Kidney epithelial cell (primary cell): ENCODE results near the gene LNX1. TPM values are rescaled to one million over a fixed set of nuclear protein-coding genes. Genes with fewer than 3 reads are reported as not detected.

Source experiments
- DNase-seq: peaks from one replicate; pipeline ENCODE4 v3.0.0-alpha.2; 2010; ENCODE audit warnings: low read depth
- H3K27me3 ChIP-seq: 2 replicates; pipeline ENCODE4 v1.6.0; 2011; ENCODE audit warnings: low read length; ENCODE audit not compliant: control insufficient read depth, insufficient read depth
- H3K36me3 ChIP-seq: 2 replicates; pipeline ENCODE4 v1.5.1; 2011; ENCODE audit warnings: low read length; ENCODE audit not compliant: control insufficient read depth, insufficient read depth
- H3K4me3 ChIP-seq: 2 replicates; pipeline ENCODE4 v1.5.1; 2011; ENCODE audit warnings: low read depth, mild to moderate bottlenecking, control low read depth, low read length
- total RNA-seq: library from RNA; depleted of rRNA; stranded (reverse); fragments of >200 nt; gene quantifications from 2 replicates; pipeline ENCODE4 v1.2.3, GENCODE V29; 2015
- TF ChIP-seq, protein P1 (sequence below): IDR thresholded peaks from 2 replicates; pipeline ENCODE4 v1.5.1; 2011; ENCODE audit warnings: mild to moderate bottlenecking, moderate library complexity, low read length, control low read depth, inconsistent platforms; ENCODE audit not compliant: insufficient read depth, poor library complexity, severe bottlenecking

The LNX1 gene
- total RNA-seq, 1 donor from 2014 or later = 6.9 TPM

DNA sequence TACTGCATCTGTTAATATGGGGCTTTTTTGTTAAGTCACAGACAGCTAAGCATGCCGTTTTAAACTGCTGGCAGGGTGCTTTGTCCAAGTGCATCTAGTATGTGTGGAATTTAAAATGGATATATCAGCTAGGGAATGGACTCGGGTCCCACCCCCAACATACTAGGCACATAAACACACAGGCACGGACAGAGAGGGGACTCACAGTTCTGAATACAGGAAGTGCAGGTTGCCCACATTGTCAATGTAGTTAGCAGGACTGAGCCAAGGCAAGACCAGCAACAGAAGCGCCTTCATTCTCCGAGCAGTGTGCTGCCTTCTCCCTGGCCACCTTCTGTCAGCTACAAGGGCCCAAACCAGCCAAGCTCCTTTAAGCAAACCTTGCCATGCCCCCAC, 33.6 kb downstream of the LNX1 start:
- TF ChIP-seq, protein P1, sequence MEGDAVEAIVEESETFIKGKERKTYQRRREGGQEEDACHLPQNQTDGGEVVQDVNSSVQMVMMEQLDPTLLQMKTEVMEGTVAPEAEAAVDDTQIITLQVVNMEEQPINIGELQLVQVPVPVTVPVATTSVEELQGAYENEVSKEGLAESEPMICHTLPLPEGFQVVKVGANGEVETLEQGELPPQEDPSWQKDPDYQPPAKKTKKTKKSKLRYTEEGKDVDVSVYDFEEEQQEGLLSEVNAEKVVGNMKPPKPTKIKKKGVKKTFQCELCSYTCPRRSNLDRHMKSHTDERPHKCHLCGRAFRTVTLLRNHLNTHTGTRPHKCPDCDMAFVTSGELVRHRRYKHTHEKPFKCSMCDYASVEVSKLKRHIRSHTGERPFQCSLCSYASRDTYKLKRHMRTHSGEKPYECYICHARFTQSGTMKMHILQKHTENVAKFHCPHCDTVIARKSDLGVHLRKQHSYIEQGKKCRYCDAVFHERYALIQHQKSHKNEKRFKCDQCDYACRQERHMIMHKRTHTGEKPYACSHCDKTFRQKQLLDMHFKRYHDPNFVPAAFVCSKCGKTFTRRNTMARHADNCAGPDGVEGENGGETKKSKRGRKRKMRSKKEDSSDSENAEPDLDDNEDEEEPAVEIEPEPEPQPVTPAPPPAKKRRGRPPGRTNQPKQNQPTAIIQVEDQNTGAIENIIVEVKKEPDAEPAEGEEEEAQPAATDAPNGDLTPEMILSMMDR = no peak
- Histone ChIP-seq H3K27me3 (no peaks in the 10 kb centered on the region), H3K36me3 (no peaks in the 10 kb centered on the region), H3K4me3 (no peak overlapping the region)
- no peak for DNase-seq

DNA sequence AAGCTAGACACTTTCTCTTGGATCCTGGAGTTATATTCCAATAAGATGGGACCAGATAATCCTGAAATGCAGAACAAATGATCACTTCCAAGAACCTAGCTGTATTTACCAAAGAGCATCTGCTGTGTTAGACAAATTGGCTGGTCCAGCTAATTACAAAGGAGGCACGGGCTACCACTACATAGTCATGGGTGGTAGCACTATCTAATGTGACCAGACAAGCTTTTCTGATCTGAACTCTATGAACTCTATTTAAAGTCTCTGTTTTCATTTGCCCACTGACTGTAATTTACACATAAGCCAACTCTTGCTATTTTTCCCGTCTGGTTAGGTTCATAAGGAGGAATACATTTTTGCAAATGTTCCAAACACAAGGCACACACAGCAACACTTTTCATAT, 34.6 kb downstream of the LNX1 start:
- Histone ChIP-seq H3K27me3 (no peaks in the 10 kb centered on the region), H3K36me3 (no peaks in the 10 kb centered on the region), H3K4me3 (no peak overlapping the region)
- no peak for DNase-seq
- TF ChIP-seq, protein P1 = no peak

DNA sequence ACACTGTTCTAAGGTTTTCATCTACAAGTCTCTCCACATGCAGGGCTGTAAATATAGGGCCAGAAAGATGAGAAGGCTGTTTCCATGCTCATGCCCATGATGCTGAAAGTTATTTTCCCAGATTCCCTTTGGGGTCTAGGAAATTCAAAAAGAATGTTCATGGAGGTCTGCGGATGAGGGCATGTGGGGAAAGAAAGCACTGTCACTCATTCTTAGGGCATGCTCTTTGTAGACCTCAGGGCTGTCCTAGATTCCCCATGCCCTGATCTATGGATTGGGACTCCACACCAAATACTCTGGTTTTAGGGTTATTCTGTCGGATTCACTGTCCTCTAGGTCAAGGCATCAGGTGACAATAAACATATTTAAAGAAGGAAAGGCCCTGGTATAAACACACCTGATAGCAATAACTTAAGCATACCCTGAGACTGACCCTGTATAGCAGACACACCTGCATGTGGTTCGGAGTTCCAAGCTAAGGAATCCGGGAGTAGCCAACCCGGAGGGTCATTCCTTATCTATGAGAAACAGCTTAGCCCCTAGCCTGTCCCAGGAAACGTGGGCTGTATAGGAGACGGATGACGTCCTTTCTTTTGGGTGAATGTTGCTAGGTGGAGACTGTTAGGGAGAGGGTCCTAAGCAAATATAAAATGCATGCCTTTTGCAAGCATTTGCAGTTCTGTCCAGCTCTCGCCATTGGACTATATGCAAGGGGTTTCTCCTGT, 37.6 kb downstream of the LNX1 start:
- Histone ChIP-seq H3K36me3 (no peaks in the 10 kb centered on the region), H3K4me3 (no peak overlapping the region), H3K27me3 (no peaks in the 10 kb centered on the region)
- TF ChIP-seq, protein P1 = no peak
- no peak for DNase-seq

DNA sequence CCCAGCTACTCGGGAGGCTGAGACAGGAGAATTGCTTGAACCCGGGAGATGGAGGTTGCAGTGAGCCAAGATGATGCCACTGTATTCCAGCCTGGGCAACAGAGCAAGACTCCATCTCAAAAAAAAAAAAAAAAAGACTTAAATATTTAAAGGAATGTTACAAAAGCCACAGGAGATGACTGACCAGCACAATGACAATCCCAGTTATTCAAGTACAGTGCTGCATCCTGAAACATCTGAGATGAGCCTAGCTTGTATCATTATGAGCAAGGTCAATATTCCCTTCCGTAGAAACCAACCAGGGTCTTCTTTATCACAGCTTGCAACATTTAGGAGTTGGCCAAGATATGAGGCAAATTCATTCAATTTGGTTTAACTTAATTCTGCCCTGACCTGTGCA, 38.6 kb downstream of the LNX1 start:
- Histone ChIP-seq H3K4me3 (no peak overlapping the region), H3K36me3 (no peaks in the 10 kb centered on the region), H3K27me3 (no peaks in the 10 kb centered on the region)
- TF ChIP-seq, protein P1 = no peak
- no peak for DNase-seq

DNA sequence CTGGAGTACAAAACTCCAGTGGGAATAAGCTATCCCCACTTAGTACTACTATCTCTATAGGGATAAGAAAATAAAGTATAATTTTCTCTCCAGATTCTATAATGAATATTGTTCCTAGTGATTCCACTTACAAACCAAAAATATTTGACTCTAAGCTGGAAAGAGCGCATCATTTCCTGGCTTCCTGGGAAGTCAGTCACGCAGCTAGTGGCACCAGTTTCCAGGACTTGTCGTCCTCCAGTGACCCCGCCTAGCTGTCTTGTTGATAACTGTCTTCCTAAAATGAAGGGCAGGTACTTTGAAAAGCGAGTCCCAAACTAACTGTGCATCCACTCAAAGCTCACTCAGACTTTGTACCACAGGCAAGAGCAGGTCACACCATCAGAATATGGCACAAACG, 39.3 kb downstream of the LNX1 start:
- Histone ChIP-seq H3K27me3 (no peaks in the 10 kb centered on the region), H3K4me3 (no peak overlapping the region), H3K36me3 (no peaks in the 10 kb centered on the region)
- DNase-seq = no peak
- TF ChIP-seq, protein P1 = no peak

DNA sequence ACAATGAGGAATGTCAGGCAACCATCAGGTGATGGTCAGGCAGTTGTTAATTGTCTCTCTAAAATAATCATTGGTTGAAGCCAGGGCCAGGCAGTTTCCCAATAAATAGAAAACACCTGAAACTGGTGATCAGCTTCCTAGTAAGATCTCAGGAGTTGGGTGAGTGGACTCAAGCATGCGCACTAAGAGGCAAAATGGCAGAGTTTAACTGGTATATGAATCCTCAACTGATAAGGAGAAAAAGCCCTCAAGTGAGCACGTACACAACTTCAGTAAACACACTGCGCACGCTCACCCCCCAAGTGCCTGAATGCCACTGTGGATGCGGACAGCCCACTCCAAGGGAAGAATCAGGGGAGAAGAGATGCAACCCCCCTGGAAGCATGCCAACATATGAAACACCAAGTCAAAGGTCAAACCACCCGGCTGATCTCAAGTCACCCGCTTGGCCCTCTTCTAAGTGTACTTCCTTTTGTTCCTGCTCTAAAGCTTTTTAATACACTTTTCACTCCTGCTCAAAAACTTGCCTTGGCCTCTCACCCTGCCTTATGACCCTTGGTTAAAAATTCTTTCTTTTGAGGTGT, 39.9 kb downstream of the LNX1 start:
- H3K27me3 ChIP-seq = no peaks in the 10 kb centered on the region
- TF ChIP-seq, protein P1 = no peak
- H3K36me3 ChIP-seq = no peaks in the 10 kb centered on the region
- H3K4me3 ChIP-seq = no peak overlapping the region
- no peak for DNase-seq
